Esophagus squamous epithelium (tissue), 5 donors: Measurements from ENCODE around the gene CD22. TPM values are rescaled to one million over a fixed set of nuclear protein-coding genes. Genes with fewer than 3 reads are reported as not detected.

Source experiments
- DNase-seq: peaks from one replicate; lab custom pipeline; 2025; lab: John Stamatoyannopoulos, UW
- H3K27ac ChIP-seq, 4 donors: fragments of 200-600 bp; sonication (generic); one replicate each; pipeline ENCODE4 v1.5.1; 2016 to 2019; ENCODE audit warnings: mild to moderate bottlenecking in 1 of 4
- H3K27me3 ChIP-seq, 4 donors: fragments of 200-600 bp; sonication (generic); 1 replicate in 3 of 4; 2 replicates in 1 of 4; pipeline versions ENCODE4 v1.5.1 to v1.6.0; 2017 to 2021; ENCODE audit warnings: antibody characterized with exemption in 1 of 4
- H3K36me3 ChIP-seq, 3 donors: fragments of 200-600 bp; sonication (generic); one replicate each; pipeline ENCODE4 v1.5.1; 2016 to 2019
- H3K4me1 ChIP-seq, 3 donors: fragments of 200-600 bp; sonication (generic); one replicate each; pipeline ENCODE4 v1.5.1; 2017 to 2019
- H3K4me3 ChIP-seq, 4 donors: fragments of 200-600 bp; sonication (generic); 1 replicate in 3 of 4; 2 replicates in 1 of 4; pipeline ENCODE4 v1.5.1; 2016 to 2019; ENCODE audit warnings: mild to moderate bottlenecking in 2 of 4, moderate library complexity in 1 of 4
- H3K9me3 ChIP-seq, 3 donors: fragments of 200-600 bp; sonication (generic); one replicate each; pipeline ENCODE4 v1.5.1; 2016 to 2019
- POLR2A ChIP-seq, 4 donors: fragments of 450-650 bp; IDR thresholded peaks; one replicate each; pipeline ENCODE4 v1.6.1; 2017; ENCODE audit warnings: antibody characterized with exemption in 4 of 4, mild to moderate bottlenecking in 4 of 4, moderate library complexity in 3 of 4
- WGBS, 2 donors: methylation state at CpG; one replicate each; pipeline ENCODE4 v1.1.5; 2018; 5-methylcytosine and 5-hydroxymethylcytosine counted together
- intact Hi-C: fragments of 100-400 bp; cut with DNase I; formaldehyde crosslinking; loops from one replicate; pipeline ENCODE4 v1.15.0; 2022
- total RNA-seq, 4 donors: library from RNA; depleted of rRNA; stranded (reverse); fragments of >200 nt; gene quantifications; one replicate each; pipeline ENCODE4 v1.1.0, GENCODE V29; 2016
- TF ChIP-seq, protein P1 (sequence below), 6 experiments: fragments of 450-650 bp in 4 of 6; fragments of 200-600 bp in 2 of 6; sonication (generic) in 2 of 6; IDR thresholded peaks; one replicate each; pipeline ENCODE4 v1.5.1; 2016 to 2019; ENCODE audit warnings: antibody characterized with exemption in 6 of 6, mild to moderate bottlenecking in 4 of 6, moderate library complexity in 4 of 6
- donor health status: DM: yes; HTN: yes; CAD: no.

Gene CD22
- total RNA-seq, 4 donors from 2014 or later: 0.11 to 6.1 (median 1.9) TPM

- no peaks in the 10 kb centered on the region for H3K9me3 ChIP-seq
- H3K27me3 ChIP-seq: peaks cover 0 to 81% (median 2%) of the 10 kb centered on the region in 4 donors
- no peak for DNase-seq
- 60 to 66% methylated on average over 21 to 22 of the region's 23 CpGs for WGBS, 2 donors
- H3K27ac ChIP-seq: no peak overlapping the region
- H3K4me3 ChIP-seq: no peak overlapping the region
- peaks cover 0 to 6% (median 0%) of the 10 kb centered on the region in 3 donors for H3K4me1 ChIP-seq
- H3K36me3 ChIP-seq: no peaks in the 10 kb centered on the region
- TF ChIP-seq, protein P1, sequence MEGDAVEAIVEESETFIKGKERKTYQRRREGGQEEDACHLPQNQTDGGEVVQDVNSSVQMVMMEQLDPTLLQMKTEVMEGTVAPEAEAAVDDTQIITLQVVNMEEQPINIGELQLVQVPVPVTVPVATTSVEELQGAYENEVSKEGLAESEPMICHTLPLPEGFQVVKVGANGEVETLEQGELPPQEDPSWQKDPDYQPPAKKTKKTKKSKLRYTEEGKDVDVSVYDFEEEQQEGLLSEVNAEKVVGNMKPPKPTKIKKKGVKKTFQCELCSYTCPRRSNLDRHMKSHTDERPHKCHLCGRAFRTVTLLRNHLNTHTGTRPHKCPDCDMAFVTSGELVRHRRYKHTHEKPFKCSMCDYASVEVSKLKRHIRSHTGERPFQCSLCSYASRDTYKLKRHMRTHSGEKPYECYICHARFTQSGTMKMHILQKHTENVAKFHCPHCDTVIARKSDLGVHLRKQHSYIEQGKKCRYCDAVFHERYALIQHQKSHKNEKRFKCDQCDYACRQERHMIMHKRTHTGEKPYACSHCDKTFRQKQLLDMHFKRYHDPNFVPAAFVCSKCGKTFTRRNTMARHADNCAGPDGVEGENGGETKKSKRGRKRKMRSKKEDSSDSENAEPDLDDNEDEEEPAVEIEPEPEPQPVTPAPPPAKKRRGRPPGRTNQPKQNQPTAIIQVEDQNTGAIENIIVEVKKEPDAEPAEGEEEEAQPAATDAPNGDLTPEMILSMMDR (IDR thresholded peaks at IDR 0.05): no peak
- TF ChIP-seq POLR2A (IDR thresholded peaks at IDR 0.05): no peak
- intact Hi-C loops: no loop called here
Measured at GRCh38 chr19:35292421-35293362, 36.3 kb upstream of the CD22 start.

DNA sequence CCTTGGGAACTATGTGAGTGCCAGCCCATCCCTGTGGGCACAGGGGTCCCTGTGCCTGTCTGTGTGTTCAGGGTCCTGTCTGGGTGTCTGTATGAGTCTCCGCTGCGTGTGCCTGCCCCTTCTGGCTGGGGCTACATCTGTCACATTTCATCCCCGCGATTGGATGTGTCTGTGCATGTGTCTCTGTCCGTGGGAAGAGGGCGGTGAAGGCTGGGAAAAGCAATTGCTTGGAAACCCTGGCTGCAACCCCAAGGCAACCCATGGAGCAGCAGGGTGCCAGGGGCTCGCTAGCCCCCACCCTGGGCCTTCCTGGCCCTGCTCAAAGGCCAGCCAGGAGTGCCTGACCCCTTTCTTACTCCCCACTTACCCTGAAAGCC lies 35.6 kb upstream of the CD22 start:
- TF ChIP-seq, protein P1 (IDR thresholded peaks at IDR 0.05): no peak
- TF ChIP-seq POLR2A (IDR thresholded peaks at IDR 0.05): no peak
- peaks cover 0 to 79% (median 2%) of the 10 kb centered on the region in 4 donors for H3K27me3 ChIP-seq
- intact Hi-C loops: no loop called here
- no peak for DNase-seq
- peaks cover 0 to 6% (median 0%) of the 10 kb centered on the region in 3 donors for H3K4me1 ChIP-seq
- H3K36me3 ChIP-seq: no peaks in the 10 kb centered on the region
- H3K4me3 ChIP-seq: no peak overlapping the region
- no peaks in the 10 kb centered on the region for H3K9me3 ChIP-seq
- H3K27ac ChIP-seq: no peak overlapping the region
- 42% methylated on average over 5 of the region's 7 CpGs; no CpG with 5 or more reads in 1 of the 2 donors for WGBS, 2 donors

DNA sequence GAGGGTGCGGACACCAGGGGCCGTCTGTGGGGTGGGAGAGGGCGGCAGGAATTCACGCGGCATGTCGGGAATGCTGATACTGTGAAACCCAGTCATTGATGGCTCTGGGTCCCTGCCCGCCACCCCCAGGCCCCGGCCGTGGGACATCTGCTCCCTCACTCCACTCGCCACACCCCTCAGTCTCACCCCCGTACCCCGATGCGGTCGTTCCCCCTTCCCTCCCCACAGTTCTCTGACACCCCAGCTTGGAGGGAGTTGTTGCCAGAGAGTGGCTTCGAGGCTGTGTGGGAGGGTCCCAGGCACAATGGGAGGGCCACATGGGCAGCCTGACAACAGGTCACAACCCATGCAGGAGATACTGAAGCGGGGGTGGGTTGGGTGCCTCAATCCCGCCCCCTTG lies 35.2 kb upstream of the CD22 start:
- intact Hi-C loops: no loop called here
- peaks cover 0 to 74% (median 2%) of the 10 kb centered on the region in 4 donors for H3K27me3 ChIP-seq
- WGBS, 2 donors: 37 to 47% methylated on average over 6 to 14 of the region's 17 CpGs
- H3K4me1 ChIP-seq: peaks cover 0 to 6% (median 0%) of the 10 kb centered on the region in 3 donors
- no peaks in the 10 kb centered on the region for H3K9me3 ChIP-seq
- no peak overlapping the region for H3K4me3 ChIP-seq
- DNase-seq: no peak
- no peak overlapping the region for H3K27ac ChIP-seq
- H3K36me3 ChIP-seq: no peaks in the 10 kb centered on the region
- TF ChIP-seq, protein P1 (IDR thresholded peaks at IDR 0.05): no peak
- no peak for TF ChIP-seq POLR2A (IDR thresholded peaks at IDR 0.05)

- no peaks in the 10 kb centered on the region for H3K9me3 ChIP-seq
- H3K4me1 ChIP-seq: peaks cover 0 to 6% (median 0%) of the 10 kb centered on the region in 3 donors
- H3K27me3 ChIP-seq: peaks cover 0 to 74% (median 2%) of the 10 kb centered on the region in 4 donors
- H3K4me3 ChIP-seq: no peak overlapping the region
- TF ChIP-seq, protein P1 (IDR thresholded peaks at IDR 0.05): no peak
- TF ChIP-seq POLR2A (IDR thresholded peaks at IDR 0.05): no peak
- 62 to 71% methylated on average over 3 of the region's 3 CpGs for WGBS, 2 donors
- intact Hi-C loops: no loop called here
- H3K36me3 ChIP-seq: no peaks in the 10 kb centered on the region
- no peak overlapping the region for H3K27ac ChIP-seq
- DNase-seq: no peak
Measured at GRCh38 chr19:35294328-35294727, 34.7 kb upstream of the CD22 start.
